ENCODE results near the gene MASP1. TPM values are rescaled to one million over a fixed set of nuclear protein-coding genes. Genes with fewer than 3 reads are reported as not detected.

MASP1 gene
- total and polyA plus RNA-seq, 2 experiments from 2014 or later = 1.6 to 3.0 TPM

GRCh38 chr3:187213616-187214015 lies 77.9 kb downstream of the MASP1 start:
- Histone ChIP-seq H3K27ac (ENCODE audit: low read depth) (no peak overlapping the region), H3K27me3 (ENCODE audit: insufficient read depth) (no peaks in the 10 kb centered on the region), H2AFZ (no peak overlapping the region), H3K9me2 (ENCODE audit: insufficient read depth) (peaks cover 23% of the 10 kb centered on the region), H3K79me2 (replicated peaks; ENCODE audit: insufficient read depth) (no peaks in the 10 kb centered on the region), H3K4me2 (no peak overlapping the region), H3K4me1 (ENCODE audit: insufficient read depth) (peaks cover 18% of the 10 kb centered on the region), H4K20me1 (replicated peaks; ENCODE audit: insufficient read depth) (no peaks in the 10 kb centered on the region), H3K4me3 (no peak overlapping the region), H3K36me3 (ENCODE audit: insufficient read depth) (no peaks in the 10 kb centered on the region), H3F3A (replicated peaks; ENCODE audit: low read depth) (no peaks in the 10 kb centered on the region)
- ATAC-seq (no peak), DNase-seq (ENCODE audit: low spot score) (no peak)
- Mint-ChIP-seq H3K4me1 (peaks cover 16% of the 10 kb centered on the region), H3K9me3 (peaks cover 3% of the 10 kb centered on the region; the same call in 2 of the 3 replicates), H3K36me3 (ENCODE audit: low read depth) (peaks cover 8% of the 10 kb centered on the region; the same call in 2 of the 3 replicates), H3K27me3 (ENCODE audit: insufficient read depth, low read depth, poor library complexity) (peaks cover 7% of the 10 kb centered on the region), H3K4me3 (no peak overlapping the region), H3K27ac (no peak overlapping the region)
- TF ChIP-seq REST (IDR thresholded peaks at IDR 0.05; ENCODE audit: unreplicated experiment) = no peak
- no peak for TF ChIP-seq CREB1 (CRISPR knock-in tag; IDR thresholded peaks at IDR 0.05; ENCODE audit: low read depth)
- TF ChIP-seq JUNB (IDR thresholded peaks at IDR 0.05; ENCODE audit: unreplicated experiment) = no peak
- no peak for TF ChIP-seq ZNF331 (CRISPR knock-in tag; IDR thresholded peaks at IDR 0.05; ENCODE audit: low read depth)
- no peak for TF ChIP-seq EZH2 (IDR thresholded peaks at IDR 0.05; ENCODE audit: low read depth, unreplicated experiment)
- TF ChIP-seq ZNF462 (CRISPR knock-in tag; IDR thresholded peaks at IDR 0.05) = no peak
- TF ChIP-seq POLR2AphosphoS5 (IDR thresholded peaks at IDR 0.05; ENCODE audit: low read depth) = no peak
- no peak for TF ChIP-seq NANOG (IDR thresholded peaks at IDR 0.05; ENCODE audit: borderline replicate concordance)
- TF ChIP-seq EZH2phosphoT487 (IDR thresholded peaks at IDR 0.05; ENCODE audit: unreplicated experiment) = no peak
- TF ChIP-seq ZNF114 (CRISPR knock-in tag; IDR thresholded peaks at IDR 0.05) = no peak
- no peak for TF ChIP-seq STAT1 (IDR thresholded peaks at IDR 0.05; ENCODE audit: unreplicated experiment)
- TF ChIP-seq ETS1 (IDR thresholded peaks at IDR 0.05) = no peak
- no peak for TF ChIP-seq CTCF (conservative IDR thresholded peaks at IDR 0.05; ENCODE audit: low read depth in 2 of 2)
